Measurements from ENCODE around the gene CCDC150.
"Not testable (repeated sequence)": the region's sequence is repeated elsewhere in the genome, so short reads cannot be mapped to it uniquely, and the experiment has no call there.

Gene CCDC150

DNA sequence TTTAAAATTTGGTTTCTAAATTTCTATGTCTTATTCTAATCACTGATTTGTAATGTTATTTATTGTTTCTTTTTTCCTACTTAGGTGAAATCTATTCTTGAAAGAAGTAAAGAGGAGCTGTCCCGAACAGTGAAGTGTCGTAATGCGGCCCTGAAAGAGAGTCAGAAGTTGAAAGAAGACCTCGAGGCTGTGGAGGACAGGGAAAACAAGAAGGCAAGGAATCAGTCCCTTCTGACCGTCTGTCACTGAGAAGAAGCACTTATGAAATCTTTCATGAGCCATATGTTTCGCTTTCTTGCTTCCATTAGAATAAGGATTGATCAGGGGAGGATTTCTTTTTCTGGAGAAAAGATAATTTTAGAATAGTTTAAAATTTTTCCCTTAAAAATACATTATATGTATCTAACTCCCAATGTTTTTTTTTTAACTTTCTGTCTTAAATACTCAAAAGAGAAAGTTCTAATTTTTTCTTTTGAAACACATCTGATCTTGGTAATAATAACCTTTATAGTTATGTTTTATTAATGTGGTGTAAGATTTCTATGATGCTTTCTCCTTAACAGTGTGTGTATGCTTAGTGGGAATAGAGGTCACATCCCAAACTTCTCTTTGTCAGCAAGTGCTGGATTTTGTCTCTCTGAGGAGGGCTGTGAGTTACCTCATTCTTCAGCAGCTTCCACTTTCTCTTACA is 79.0 kb downstream of the CCDC150 start:
- no peak for DNase-seq

GRCh38 chr2:196719110-196719872 is 79.8 kb downstream of the CCDC150 start:
- DNase-seq: peak; percentile 74

DNA sequence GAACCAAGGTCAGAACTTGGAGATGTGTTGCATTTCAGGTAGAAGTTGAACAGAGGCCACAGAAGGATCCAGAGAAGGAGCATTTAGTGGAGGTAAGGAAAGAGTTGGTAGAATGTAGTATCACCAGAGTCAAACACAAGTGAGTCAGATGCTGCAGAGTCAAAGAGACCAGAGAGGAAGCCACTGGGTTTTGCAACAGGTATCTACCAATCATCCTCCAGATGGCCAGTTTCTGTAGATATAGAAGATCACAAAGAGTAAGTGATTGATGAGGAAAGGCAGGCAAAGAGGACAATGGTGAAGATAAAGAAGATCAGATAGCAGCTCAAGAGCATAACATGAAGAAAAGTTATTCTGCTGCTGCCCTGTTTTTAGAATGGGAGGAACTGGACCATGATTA is 84.1 kb downstream of the CCDC150 start:
- DNase-seq: no peak

DNA sequence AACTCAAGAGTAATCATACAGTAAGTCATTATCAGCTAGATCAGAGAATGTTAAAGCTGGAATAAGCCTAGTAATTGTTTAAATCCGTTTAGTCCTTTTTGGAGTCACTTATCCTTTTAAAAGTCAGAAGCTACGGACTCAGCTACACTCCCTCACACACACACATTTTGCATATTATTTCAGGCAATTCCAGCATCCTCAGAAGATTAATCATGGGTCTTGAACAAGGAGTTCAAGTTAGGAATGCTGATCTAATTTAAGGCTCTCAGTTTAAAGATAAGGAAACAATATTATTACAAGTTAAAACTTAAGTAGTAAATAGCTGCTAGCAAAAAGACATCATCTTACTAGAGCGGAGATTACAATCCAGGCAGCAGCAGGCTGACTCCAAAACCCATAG is 85.7 kb downstream of the CCDC150 start:
- no peak for DNase-seq

GRCh38 chr2:196725882-196726281 is 86.4 kb downstream of the CCDC150 start:
- no peak for DNase-seq

- no peak for DNase-seq
Observed at GRCh38 chr2:196729418-196729817, 89.9 kb downstream of the CCDC150 start.

GRCh38 chr2:196736646-196737045 is 97.1 kb downstream of the CCDC150 start:
- DNase-seq: not testable (repeated sequence)

DNA sequence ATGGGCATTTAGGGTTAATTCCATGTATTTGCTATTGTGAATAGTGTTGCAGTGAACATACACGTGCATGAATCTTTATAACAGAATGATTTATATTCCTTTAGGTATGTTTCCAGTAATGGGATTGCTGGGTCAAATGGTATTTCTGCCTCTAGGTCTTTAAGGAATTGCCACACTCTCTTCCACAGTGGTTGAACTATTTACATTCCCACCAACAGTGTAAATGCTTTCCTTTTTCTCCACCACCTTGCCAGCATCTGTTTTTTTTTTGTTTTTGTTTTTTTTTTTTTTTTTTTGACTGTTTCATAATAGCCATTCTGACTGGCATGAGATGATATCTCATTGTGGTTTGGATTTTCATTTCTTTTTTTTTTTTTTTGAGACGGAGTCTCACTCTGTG is 97.5 kb downstream of the CCDC150 start:
- no peak for DNase-seq

DNA sequence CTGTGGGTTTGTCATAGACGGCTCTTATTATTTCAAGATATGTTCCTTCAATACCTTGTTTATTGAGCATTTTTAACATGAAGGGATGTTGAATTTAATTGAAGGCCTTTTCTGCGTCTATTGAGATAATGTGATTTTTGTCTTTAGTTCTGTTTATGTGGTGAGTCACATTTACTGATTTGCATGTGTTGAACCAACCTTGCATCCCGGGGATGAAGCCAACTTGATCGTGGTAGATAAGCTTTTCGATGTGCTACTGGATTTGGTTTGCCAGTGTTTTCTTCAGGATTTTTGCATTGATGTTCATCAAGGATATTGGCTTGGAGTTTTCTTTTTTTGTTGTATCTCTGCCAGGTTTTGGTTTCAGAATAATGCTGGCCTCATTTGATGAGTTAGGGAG is 99.5 kb downstream of the CCDC150 start:
- DNase-seq: no peak

- no peak for DNase-seq
Observed at GRCh38 chr2:196742216-196742615, 102.7 kb downstream of the CCDC150 start.

- no peak for DNase-seq
Observed at GRCh38 chr2:196742685-196743084, 103.2 kb downstream of the CCDC150 start.

DNA sequence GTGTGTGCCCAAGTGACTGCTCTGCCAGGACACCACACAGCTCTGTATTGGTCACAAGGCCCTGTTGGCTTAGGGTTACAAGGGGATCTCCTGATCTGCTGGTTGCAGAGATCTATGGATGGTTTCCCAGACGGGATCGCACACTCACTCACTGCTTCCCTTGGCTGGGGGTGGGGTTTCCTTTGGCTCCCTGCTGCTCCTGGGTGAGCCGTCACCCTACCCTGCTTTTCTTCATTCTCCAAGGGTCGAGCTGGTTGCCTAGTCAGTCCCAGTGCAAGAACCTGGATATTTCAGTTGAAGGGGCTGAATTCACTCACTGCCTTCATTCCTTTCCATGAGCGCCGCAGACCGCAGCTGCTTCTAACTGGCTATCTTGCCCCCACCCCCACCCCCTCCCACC is 103.7 kb downstream of the CCDC150 start:
- no peak for DNase-seq

DNA sequence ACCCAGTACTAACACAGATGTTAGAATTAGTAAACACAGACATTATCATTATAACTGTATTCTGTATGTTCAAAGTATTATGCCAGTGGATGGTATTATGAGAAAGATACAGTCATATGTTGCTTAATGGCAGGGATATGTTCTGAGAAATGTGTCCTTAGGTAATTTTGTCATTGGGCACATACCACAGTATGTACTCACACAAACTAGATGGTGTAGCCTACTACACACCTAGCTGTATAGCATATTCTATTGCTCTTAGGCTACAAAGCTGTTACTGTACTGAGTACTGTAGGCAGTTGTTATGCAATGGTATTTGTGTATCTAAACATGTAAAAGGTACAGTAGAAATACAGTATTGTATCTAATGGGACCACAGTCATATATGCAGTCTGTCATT is 106.2 kb downstream of the CCDC150 start:
- DNase-seq: no peak

- no peak for DNase-seq
Observed at GRCh38 chr2:196747400-196747799, 107.9 kb downstream of the CCDC150 start.

- DNase-seq: no peak
Observed at GRCh38 chr2:196748123-196748522, 108.6 kb downstream of the CCDC150 start.

GRCh38 chr2:196750291-196750923 is 110.9 kb downstream of the CCDC150 start:
- no peak for DNase-seq

DNA sequence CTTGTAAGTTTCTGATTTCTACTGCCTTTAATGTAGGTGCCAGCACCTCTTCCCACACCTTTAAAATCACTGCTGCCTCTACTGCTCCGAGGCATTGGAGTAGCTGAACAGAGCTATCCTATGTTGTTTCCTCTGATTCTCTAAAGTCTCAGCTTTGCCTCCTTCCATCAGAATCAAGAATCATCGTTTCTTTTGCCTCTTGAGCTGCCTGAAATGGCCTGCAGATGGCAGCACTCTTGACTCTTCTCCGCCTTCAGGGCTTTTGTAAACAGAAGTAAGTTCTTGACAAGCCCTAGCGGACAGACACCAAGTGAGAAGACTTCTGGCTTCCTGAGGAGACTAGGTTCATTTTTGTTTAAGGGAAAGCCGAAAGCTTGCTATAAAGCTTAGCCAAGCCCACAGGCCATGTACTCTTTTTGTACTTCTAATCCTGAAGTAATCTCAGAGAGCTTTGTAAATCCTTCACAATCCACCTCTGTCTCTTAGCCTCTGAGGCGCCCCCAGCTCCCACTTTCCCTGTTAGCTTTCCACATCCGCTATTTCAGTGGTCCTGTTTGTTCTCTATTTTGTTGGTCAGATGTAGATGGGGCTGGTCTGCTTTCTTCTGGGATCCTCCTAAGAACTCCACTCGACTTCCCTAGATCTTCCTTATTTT is 111.6 kb downstream of the CCDC150 start:
- peak; percentile 60 for DNase-seq

DNA sequence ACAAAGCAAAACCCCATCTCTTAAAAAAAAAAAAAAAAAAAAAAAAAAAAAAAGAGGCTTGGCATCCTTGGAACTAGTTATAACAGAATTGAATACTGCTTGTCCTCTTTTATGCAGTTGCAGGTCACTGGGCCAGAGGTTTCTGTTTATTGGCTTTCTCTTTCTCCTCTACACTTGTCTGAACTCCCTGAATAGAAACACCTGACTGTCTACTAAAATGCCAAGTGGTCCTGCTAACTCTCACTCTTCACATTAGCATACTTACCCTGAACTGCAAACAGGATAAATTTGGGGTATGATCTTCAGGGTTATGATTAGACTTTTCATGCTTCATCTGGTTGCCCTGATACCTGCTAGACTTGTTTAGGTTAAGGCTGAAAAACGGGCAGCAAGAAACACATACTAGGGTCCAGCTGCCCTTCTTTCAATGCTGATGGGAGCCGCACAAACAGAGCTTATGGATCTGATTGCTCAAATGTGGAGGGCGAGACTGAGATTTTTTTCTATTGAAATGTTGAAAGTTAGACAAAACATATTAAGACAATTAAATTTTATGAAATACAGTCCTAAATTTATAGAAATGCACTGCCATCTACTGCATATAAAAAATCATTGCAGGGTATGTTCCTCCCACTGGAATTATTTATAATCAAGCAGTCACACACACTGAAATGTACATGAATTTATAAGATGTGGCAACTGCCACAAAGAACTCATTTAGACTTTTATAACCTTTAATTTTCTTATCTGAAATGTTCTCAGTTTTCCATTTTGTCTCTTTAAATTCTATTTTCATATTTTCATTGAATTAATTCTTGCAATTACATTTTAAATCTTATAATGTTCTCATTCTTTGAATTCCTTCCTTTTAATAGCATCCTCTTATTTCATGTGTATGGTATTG is 119.2 kb downstream of the CCDC150 start:
- DNase-seq: peak; percentile 29

GRCh38 chr2:196759378-196759706 is 119.8 kb downstream of the CCDC150 start:
- DNase-seq: no peak

DNA sequence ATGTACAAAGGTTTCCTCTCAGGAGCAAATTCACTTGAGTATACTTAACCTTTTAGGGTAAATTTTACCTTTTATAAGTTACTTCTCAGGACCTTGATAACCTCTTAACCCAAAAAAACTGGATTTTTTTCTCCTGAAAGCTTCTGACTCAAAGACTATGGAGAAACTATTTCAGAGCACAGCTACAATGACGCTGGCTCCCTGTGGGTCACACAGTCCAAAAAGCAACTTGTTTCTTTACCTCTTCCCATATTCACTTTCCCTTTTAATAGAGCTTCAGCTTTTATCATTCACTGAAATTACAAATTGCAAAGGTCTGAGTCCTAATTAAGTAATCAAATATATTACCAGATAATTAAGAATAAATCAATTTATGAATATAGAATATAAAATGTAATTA is 127.6 kb downstream of the CCDC150 start:
- DNase-seq: no peak
